ACHN (cell line): ENCODE data around the gene MC1R.
A peak's percentile ranks its signal among the peaks of the same experiment; 100 is the strongest.
"Not testable (repeated sequence)": the region's sequence is repeated elsewhere in the genome, so short reads cannot be mapped to it uniquely, and the experiment has no call there.

ENCODE experiments used
- DNase-seq: peaks from one replicate; pipeline ENCODE4 v3.0.0-alpha.2; 2015
- in situ Hi-C: cut with HindIII; loops from 2 replicates; pipeline ENCODE4 v1.10.0; 2017; ENCODE audit warnings: low sequenced_read_pairs, low pct_ligation_motif_present, low pct_unique_long_range_greater_than_20kb

Gene MC1R

DNA sequence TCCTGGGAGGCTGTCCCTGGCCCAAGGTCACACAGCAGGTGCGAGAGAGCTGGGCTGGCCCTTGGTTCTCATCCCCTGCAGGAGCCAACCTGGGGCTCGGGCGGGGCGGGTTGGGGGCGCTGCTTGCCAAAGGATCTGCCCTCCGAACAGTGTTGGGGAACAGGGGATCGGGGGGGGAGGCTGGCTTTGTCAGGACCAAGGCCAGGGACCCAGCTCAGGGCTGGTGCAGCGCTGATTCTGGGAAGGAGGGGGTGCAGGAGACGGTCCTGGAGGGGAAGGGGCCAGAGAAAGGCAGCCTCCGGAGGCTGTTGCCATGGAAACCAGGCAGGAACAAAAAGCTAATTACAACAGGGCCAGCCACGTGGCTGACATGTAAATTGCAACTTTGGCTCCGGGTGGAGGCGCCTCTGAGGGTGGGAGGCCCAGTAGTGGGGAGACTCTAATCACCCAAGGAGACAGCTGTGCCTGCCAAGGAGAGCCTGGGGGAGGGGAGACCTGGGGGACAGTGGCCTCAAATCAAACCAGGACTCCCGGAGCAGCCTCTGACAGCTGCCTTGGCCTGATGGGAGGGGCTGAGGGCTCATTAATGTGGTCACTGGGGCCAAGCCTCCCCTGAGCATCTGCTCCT lies 5.7 kb downstream of the MC1R start:
- peak; percentile 58 for DNase-seq
- in situ Hi-C loops = no loop called here

DNA sequence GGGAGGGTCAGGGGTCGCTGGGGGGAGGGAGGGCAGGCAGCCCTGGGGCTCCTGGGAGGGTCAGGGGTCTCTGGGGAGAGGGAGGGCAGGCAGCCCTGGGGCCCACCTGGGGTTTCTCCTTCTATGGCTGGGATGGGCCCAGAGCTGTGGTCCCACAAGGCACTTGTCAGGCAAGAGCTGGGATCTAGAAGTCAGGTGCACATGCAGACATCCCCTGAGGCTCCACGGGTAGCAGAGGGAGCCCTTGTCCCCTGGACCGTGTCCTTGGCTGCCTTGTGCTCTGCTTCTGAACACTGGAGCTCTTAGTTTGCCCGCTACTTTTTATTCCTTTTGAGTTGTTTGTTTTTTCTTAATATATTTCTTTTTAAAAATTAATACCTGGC lies 6.3 kb downstream of the MC1R start:
- DNase-seq = peak; percentile 48
- in situ Hi-C loops = no loop called here

DNA sequence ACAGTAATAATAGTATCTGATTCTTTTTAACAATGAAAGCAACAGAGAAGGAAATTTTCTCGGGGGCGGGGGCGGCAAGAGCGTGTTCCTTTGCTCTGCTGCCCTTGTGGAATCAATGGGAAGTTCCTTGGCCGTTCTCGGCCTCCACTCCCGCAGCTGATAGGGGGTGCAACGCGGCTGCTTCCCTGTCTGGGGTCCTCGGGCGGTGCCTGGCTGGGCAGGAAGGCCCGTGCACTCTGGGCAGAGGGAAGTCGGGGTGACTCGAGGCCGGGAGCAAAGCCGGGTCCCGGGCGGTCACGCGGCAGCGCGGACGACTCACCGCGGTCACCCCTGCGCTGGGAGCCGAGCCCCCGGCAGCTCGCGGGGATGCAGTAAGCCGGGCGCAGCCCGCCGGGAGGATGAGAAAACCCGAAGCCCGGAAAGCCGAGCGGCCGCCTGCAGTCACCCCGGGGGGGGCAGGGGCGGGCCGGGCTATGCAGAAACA lies 7.0 kb downstream of the MC1R start:
- no peak for DNase-seq
- in situ Hi-C loops = no loop called here

DNA sequence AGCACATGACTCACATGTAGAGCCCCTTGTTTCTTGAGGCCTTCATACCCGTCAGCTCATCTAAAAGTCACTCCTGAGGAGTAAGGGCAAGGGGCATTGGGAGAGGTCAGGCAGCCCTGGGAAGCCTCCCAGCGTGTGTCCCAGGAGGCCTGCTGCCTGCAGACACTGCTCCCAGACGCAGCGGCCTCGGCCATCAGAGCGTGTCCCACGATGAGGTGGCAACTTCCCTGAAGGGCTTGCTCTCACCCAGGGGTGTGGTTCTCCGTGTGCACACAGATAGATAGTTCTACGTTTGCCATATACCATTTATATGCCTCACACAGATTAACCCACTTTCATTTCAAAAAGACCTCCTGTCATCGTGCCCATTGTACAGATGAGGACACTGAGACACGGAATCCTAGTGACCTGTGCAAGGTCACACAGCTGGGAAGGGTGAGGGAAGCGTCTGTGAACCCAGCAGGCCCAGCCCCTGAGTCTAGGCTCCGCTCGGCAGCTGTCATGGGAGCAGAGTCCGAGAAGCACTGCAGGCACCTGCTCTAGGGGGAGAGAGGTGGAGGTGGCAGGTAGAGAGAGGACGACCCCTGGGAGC lies 12.7 kb downstream of the MC1R start:
- in situ Hi-C loops = no loop called here
- no peak for DNase-seq

DNA sequence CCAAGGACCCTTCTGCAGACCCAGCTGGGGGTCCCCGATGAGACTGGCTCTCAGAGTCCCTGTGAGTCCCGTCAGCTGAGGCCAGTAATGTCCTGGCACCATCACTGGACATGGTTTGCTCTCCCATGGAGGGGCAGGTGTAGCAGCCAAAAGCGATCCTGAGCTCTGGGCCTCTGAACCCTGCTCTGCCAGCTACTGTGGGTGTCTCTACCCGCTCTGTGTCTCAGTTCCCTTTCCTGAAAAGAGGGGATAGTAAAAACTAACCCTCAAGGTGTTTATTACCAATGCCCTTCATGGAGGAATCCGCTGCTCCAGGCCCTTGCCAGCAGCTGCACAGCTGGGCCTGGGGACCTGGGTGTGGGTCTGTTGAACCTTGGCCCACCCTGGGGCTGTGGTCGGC lies 13.3 kb downstream of the MC1R start:
- no peak for DNase-seq
- in situ Hi-C loops = no loop called here

DNA sequence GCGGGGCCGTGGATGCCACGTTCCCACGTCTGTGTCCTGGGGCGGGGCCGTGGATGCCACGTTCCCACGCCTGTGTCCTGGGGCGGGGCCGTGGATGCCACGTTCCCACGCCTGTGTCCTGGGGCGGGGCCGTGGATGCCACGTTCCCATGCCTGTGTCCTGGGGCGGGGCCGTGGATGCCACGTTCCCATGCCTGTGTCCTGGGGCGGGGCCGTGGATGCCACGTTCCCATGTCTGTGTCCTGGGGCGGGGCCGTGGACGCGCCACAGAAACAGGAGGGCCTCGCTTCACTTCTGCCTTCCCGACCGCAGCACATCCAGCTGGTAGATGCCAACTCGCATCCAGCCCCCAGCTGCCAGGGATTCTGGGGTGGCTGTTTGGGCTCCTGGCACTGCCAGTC lies 15.4 kb downstream of the MC1R start:
- in situ Hi-C loops, DNase-seq: not testable (repeated sequence)

DNA sequence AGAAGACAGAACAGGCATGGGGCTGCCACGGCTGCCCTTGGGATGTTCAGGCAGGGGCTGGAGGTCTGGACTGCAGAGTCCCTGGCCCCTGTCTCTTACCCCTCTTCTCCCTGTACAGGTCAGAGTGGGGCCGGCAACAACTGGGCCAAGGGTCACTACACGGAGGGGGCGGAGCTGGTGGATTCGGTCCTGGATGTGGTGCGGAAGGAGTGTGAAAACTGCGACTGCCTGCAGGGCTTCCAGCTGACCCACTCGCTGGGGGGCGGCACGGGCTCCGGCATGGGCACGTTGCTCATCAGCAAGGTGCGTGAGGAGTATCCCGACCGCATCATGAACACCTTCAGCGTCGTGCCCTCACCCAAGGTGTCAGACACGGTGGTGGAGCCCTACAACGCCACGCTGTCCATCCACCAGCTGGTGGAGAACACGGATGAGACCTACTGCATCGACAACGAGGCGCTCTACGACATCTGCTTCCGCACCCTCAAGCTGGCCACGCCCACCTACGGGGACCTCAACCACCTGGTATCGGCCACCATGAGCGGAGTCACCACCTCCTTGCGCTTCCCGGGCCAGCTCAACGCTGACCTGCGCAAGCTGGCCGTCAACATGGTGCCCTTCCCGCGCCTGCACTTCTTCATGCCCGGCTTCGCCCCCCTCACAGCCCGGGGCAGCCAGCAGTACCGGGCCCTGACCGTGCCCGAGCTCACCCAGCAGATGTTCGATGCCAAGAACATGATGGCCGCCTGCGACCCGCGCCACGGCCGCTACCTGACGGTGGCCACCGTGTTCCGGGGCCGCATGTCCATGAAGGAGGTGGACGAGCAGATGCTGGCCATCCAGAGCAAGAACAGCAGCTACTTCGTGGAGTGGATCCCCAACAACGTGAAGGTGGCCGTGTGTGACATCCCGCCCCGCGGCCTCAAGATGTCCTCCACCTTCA lies 16.2 kb downstream of the MC1R start:
- in situ Hi-C loops = no loop called here

DNA sequence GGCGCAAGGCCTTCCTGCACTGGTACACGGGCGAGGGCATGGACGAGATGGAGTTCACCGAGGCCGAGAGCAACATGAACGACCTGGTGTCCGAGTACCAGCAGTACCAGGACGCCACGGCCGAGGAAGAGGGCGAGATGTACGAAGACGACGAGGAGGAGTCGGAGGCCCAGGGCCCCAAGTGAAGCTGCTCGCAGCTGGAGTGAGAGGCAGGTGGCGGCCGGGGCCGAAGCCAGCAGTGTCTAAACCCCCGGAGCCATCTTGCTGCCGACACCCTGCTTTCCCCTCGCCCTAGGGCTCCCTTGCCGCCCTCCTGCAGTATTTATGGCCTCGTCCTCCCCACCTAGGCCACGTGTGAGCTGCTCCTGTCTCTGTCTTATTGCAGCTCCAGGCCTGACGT lies 17.0 kb downstream of the MC1R start:
- in situ Hi-C loops, DNase-seq: not testable (repeated sequence)

More for the DNA sequence above, 16.2 kb downstream of the MC1R start:
- no peak for DNase-seq

DNA sequence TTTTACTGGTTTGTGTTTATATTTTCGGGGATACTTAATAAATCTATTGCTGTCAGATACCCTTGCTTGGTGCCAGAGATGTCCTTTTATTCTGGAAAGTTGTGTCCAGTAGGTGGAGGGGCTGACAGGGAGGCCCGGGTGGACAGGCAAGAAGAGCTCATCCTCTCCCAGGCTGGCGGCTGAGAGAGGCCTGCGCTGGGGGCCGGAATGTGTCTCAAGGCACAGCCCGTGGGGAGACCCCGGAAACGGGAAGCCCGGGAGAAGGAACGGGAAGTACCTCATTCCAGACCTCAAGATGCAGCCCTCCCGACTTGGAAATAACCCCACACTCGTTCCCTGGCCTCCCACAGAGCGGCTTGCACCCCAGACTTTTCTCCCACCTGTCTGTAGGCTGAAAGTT lies 17.4 kb downstream of the MC1R start:
- in situ Hi-C loops = no loop called here

DNA sequence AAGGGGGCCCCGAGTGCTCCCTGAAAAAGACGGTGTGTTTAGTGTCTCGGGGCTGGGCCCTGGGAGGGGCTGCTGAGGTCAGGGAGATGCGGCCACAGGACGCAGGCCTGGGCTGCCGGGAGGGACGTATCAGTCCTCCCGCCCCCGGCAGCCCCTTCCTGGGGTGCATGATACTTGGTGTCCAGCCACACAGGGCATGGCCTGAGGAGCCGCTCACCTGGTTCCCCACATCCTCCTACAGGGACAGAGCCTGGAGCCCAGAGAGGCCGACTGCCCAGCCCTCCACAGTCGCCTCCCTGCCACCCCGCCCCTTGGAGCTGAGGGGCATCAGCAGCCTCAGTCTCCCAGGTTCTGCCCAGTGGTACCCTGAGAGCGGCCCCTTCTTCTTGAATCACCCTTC lies 17.8 kb downstream of the MC1R start:
- in situ Hi-C loops = no loop called here

More for the DNA sequence above, 17.4 kb downstream of the MC1R start:
- no peak for DNase-seq

DNA sequence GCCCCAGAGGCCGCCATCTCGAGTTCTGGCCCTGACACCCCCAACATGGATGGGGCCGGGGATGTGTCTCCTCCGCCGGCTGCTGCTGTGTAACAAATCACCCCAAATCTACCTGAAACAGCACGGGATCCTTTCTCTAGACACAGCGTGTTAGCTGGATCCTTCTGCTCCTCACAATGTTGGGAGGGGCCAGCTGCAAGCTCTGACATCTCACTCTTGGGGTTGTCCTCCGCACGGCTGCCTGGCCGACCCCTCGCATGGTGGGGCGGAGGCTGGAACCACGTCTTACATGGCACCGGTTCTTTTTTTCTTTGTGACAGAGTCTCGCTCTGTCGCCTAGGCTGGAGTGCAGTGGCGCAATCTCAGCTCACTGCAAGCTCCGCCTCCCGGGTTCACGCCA lies 18.3 kb downstream of the MC1R start:
- in situ Hi-C loops = no loop called here
- DNase-seq = no peak

More for the DNA sequence above, 17.8 kb downstream of the MC1R start:
- DNase-seq = no peak

DNA sequence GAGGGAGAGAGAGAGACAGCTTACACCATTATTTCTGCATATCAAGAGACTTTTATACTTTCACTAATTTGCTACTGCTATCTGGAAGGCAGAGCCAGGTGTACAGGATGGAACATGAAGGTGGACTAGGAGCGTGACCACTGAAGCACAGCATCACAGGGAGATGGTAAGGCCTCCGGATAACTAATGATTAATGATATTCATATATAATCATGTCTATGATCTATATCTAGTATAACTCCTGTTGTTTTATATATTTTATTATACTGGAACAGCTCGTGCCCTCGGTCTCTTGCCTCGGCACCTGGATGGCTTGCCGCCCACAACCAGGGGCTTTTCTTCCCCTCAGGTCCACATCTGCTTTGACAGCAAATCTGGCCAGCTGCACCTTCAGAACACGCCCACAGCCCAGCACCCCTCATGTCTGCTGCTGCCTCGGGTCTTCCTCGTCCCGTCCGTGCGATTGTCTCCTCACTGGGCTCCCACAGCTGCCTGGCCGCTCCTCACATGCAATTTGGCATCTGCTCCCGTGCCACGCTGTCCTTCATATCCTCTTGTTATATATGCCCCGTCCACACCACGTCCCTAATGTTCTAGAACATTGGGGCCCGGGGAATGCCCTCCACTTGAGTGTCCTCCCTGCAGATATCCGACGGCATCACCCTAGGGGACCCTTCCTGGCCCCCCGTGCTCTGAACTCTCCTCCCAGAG lies 19.7 kb downstream of the MC1R start:
- in situ Hi-C loops = no loop called here
- no peak for DNase-seq

DNA sequence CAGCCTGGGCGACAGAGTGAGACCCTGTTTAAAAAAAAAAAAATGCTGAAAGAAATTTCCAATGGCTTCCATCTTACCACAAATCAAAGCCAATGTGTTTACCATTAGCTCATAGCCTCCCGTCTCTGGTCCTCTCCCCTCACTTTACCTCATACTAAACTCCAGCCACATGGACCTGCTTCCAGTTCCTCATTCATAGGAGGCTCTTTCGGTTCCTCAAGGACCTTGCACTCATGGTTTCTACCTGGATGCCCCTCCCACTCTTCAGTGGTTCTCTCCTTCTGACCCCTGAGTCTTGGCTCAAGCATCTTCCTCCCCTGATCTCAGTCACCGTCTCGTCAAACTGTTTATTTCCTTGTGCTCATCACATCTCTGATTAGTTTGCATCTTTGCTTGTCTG lies 26.1 kb downstream of the MC1R start:
- in situ Hi-C loops = no loop called here
- no peak for DNase-seq

DNA sequence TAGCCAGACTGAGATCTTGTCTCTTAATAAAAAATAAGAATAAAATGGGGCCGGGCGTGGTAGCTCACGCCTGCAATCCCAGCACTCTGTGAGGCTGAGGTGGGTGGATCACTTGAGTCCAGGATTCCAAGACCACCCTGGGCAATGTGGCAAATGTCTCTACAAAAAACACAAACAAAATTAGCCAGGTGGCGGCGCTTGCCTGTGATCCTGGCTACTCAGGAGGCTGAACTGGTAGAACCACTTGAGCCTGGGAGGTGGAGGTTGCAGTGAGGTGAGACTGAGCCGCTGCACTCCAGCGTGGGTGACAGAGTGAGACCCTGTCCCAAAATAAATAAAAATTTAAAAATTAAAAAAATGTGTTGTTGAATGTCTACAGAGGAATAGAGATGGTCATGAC lies 27.0 kb downstream of the MC1R start:
- no peak for DNase-seq
- in situ Hi-C loops = no loop called here

DNA sequence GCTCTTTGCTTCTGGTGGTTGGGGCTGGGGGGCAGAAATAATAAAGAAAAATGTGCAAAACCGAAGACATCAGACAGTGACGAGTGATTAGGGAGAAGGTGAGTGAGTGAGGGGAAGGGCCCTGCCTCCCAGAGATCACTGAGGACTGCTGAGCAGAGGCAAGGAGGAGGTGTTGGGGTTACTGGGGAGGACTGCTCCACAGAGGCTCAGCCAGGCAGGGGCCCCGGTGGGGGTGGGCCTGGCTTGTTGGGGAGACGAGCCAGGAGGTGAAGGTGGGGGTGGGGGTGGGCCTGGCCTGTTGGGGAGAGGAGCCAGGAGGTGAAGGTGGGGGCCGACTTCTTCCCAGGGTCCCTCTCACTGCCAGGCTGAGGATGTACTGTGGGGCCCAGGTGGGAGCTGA lies 27.9 kb downstream of the MC1R start:
- no peak for DNase-seq
- in situ Hi-C loops = no loop called here

DNA sequence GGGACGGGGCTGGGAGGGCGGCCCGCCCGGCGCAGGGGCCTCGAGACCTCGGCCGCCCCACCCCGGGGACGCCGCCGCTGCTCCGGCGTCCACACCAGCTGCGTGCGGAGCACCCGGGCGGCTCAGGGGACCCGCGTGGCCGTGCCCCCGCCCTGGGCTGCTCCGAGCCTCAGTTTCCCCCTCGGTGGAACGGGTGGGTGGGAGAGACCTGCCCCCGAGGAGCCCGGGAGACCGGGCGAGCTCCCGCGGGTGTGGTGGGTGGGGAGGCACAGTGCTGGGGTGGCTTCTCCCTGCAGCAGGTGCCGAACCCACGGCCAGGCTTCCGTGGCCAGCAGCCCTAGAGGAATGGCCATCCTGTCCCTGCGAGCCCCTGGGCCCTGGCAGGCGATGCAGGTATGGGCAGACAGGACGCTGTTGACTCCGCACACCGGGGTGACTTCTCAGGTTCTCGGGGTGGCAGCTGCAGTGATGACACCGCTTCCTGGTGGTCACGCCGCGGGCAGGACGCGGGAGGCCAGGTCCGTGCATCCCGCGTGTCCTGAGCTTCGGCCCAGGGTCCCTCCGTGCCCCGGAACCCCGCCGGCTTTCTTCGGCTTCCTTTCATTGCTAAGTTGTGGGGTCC lies 30.6 kb downstream of the MC1R start:
- DNase-seq = no peak
- in situ Hi-C loops = no loop called here

DNA sequence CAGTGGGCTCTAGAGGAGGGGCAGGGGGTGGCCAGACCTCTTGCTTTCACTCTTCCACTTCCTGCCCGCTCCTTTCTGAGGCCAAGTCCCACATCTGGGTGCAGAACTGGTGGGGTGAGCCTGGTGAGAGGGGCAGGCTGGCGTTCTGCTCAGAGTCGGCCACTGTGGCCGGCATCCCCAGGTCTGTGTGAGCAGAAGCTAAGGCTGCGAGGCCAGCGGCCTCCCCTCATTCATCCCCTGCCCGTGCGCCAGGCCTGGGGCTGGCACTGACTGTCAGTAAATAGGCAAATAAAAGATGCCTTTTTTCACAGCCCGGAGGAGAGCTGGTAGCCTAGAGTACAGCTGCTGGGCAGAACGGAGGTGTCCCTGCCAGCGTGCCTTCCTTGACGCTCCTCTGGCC lies 31.1 kb downstream of the MC1R start:
- in situ Hi-C loops = no loop called here

DNA sequence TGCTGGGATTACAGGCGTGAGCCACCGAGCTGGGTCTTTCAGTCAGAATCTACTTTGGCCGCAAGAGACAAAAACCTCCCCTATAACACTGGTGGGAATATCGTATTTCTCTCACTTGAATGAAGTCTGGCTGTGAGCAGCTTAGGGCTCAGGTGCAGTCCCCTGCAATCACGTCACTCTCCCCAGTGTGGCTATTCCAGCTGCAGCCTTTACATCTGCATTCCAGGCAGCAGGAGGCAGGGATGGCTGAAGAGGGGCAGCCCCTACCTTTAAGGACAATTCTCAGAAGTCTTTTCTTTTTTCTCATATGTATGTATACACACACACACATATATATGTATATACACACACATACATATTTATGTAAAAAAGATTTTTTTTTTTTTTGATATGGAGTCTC lies 32.8 kb downstream of the MC1R start:
- no peak for DNase-seq
- in situ Hi-C loops = no loop called here

More for the DNA sequence above, 31.1 kb downstream of the MC1R start:
- DNase-seq = no peak
